DMS 273 (cell line): ENCODE measurements around the gene TRIP10.
A peak's percentile ranks its signal among the peaks of the same experiment; 100 is the strongest.
"Not testable (repeated sequence)": the region's sequence is repeated elsewhere in the genome, so short reads cannot be mapped to it uniquely, and the experiment has no call there.

ENCODE experiments used
- DNase-seq: peaks from one replicate; lab custom pipeline; 2025; ENCODE audit not compliant: unreplicated experiment; lab: John Stamatoyannopoulos, UW

TRIP10 gene

DNA sequence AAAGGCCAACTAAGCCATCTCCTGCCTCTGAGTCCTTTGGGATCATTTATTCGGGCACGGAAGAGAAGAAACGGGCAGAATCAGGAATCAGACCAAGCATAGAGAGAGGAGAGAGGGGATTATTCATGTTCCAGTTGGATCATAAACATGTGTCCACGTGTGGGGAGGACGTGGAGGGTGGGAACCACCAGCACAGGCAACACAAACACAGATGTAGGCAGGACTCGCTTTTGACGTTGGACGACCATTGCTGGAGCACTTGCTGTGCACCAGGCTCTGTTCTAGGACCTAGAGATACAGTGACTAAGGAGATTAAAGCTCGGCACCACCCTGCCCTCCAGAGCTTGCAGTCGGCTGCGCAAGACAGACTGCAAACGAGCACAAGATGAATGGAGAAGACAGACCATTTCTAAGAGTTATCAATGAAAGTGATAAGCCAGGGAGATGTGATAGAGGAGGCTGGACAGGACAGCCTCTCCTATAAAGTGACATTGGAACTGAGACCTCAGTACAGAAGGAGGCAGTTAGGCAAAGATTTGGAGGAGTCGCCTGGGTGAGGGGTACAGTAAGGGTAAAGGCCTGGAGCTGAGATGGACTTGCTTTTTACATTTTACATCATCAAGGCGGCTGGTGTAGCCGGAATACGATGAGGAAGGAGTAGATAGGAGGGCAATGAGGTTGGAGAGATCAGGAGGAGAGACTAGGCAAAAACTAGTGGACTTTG, 27.0 kb downstream of the TRIP10 start:
- no peak for DNase-seq

DNA sequence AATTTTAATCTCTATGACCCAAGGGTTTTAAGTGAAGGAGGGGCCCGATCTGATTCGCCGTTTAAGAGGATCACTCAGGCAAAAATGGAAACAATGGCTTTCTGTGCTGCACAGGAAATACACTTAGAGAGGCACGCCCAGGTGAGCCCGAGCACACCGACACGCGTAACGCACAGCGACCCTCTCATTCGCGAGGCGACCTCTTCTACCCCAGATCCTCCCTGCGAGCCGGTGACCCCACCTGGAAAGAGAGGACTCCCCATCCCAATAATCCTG, 27.5 kb downstream of the TRIP10 start:
- no peak for DNase-seq

GRCh38 chr19:6767357-6768235, 28.1 kb downstream of the TRIP10 start, which contains the start of gene SH2D3A:
SH2D3A (minus strand) TSS chr19:6767435; CDS start chr19:6763748, 3,687 bp downstream.
- DNase-seq: peak; percentile 42

- DNase-seq: no peak
Observed at GRCh38 chr19:6768236-6768785, 28.8 kb downstream of the TRIP10 start.

GRCh38 chr19:6769006-6769619, 29.6 kb downstream of the TRIP10 start:
- peak; percentile 42 for DNase-seq

DNA sequence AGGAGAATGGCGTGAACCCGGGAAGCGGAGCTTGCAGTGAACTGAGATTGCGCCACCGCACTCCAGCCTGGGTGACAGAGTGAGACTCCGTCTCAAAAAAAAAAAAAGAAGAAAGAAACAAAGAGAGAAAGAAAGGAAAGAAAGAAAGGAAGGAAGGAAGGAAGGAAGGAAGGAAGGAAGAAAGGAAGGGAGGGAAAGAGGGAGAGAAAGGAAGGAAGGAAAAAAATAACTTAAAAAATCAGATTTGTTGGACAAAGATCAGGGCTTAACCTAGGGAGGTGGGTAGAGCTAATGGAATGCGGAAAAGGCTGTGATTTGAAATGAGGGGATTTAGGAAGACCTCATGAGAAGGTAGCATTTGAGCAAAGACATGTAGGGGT, 32.2 kb downstream of the TRIP10 start:
- not testable (repeated sequence) for DNase-seq

- DNase-seq: no peak
Observed at GRCh38 chr19:6772028-6772865, 32.8 kb downstream of the TRIP10 start, which contains the start of gene VAV1. VAV1 (plus strand) TSS chr19:6772708; CDS start chr19:6772808, 100 bp downstream.

DNA sequence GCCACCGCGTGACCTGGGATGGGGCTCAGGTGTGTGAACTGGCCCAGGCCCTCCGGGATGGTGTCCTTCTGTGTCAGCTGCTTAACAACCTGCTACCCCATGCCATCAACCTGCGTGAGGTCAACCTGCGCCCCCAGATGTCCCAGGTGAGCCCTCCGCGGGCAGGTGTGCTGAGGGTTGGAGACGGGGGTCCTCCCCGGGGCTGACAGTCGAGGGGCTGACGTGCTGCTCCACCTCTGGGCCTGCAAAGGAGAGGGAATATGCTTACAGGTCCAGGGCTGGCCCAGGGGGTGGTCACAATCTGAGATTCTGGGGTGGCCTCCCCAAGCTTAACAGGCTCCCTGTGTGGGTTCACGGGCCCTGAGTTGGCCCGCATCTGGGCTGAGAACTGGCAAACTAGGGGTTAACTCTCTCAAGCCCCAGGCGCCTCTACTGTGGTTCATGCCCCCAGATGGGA, 33.4 kb downstream of the TRIP10 start:
- DNase-seq: no peak

GRCh38 chr19:6773323-6773931, 33.9 kb downstream of the TRIP10 start:
- DNase-seq: no peak

- DNase-seq: peak; percentile 84
Observed at GRCh38 chr19:6774821-6775707, 35.6 kb downstream of the TRIP10 start.

DNA sequence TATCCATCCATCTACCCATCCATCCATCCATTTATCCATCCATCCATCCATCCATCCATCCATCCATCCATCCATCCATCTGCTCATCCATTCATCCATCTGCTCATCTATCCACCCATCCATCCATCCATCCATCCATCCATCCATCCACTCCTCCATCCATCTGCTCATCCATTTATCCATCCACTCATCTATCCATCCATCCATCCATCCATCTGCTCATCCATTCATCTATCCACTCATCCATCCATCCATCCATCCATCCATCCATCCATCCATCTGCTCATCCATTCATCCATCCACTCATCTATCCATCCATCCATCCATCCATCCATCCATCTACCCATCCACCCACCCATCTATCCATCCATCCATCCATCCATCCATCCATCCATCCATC, 36.6 kb downstream of the TRIP10 start:
- DNase-seq: not testable (repeated sequence)

DNA sequence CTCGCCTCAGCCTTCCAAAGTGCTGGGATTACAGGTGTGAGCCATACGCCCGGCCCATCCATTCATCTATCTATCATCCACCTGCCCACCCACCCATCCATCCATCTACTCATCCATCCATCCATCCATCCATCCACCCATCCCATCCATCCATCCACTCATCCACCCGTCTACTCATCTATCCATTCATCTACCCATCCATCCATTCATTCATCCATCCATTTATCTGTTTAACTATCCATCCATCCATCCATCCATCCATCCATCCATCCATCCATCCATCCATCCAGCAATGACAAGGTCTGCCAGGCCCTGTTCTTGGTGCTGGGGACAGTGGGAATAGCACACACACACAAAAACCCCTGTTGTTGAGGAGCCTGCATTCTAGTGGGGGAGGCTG, 37.5 kb downstream of the TRIP10 start:
- DNase-seq: no peak

- no peak for DNase-seq
Observed at GRCh38 chr19:6777434-6777833, 38.0 kb downstream of the TRIP10 start.

GRCh38 chr19:6778386-6778785, 38.9 kb downstream of the TRIP10 start:
- DNase-seq: no peak

DNA sequence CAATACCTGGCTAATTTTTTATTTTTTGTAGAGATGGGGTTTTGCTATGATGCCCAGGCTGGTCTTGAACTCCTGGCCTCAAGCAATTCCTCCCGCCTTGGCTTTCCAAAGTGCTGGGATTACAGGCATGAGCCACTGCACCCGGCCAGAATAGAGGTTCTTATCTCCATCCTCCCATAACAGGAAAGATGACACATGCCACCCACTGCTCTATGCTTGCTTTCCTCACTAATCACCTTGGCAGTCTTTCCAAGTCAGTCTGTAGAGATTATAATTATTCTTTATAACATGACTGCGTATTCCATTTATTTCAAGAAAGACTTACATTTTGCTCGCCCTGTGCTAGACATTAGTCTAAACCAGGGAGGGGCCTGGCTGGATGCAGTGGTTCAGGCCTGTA, 39.7 kb downstream of the TRIP10 start:
- DNase-seq: no peak

- no peak for DNase-seq
Observed at GRCh38 chr19:6787393-6787792, 47.9 kb downstream of the TRIP10 start.

DNA sequence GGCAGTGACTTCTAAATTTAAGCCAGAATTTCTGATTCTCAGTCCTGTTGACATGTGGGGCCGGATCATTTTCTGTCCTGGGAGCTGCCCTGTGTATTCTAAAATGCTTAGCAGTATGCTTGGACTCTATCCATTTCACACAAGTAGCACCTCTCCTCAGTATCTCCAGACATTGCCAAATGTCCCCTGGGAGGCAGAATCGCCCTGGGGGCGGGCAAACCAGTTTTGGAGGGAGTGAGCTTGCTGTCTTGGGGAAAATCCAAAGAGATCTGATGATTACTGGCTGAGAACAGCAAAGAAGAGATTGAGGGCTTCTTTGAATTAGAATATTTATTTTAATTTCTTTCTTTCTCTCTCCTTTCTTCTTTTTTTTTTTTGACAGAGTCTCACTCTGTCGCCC, 49.4 kb downstream of the TRIP10 start:
- no peak for DNase-seq

- DNase-seq: no peak
Observed at GRCh38 chr19:6790194-6791128, 51.0 kb downstream of the TRIP10 start.
